IPS DF 19.7 (cell line): Measurements from ENCODE around the gene CREM.

ENCODE experiments used
- DNase-seq: peaks from one replicate; pipeline ENCODE4 v3.0.0-alpha.2; 2013; ENCODE audit warnings: low read depth, low spot score

The CREM gene

GRCh38 chr10:35219891-35220890 lies 93.5 kb downstream of the CREM start:
- no peak for DNase-seq

- DNase-seq = no peak
Observed at GRCh38 chr10:35223016-35223415, 96.4 kb downstream of the CREM start.

- DNase-seq = no peak
Observed at GRCh38 chr10:35224045-35224740, 97.5 kb downstream of the CREM start.

- no peak for DNase-seq
Observed at GRCh38 chr10:35225204-35225603, 98.6 kb downstream of the CREM start.

GRCh38 chr10:35226507-35226906 lies 99.9 kb downstream of the CREM start:
- no peak for DNase-seq

GRCh38 chr10:35228058-35228457 lies 101.4 kb downstream of the CREM start:
- no peak for DNase-seq

- no peak for DNase-seq
Observed at GRCh38 chr10:35231646-35232045, 105.0 kb downstream of the CREM start.

- no peak for DNase-seq
Observed at GRCh38 chr10:35232527-35232926, 105.9 kb downstream of the CREM start.

- DNase-seq = no peak
Observed at GRCh38 chr10:35234073-35234472, 107.4 kb downstream of the CREM start.

- DNase-seq = no peak
Observed at GRCh38 chr10:35236739-35237138, 110.1 kb downstream of the CREM start.

- no peak for DNase-seq
Observed at GRCh38 chr10:35237766-35238512, 111.3 kb downstream of the CREM start.

GRCh38 chr10:35244549-35244948 lies 117.9 kb downstream of the CREM start:
- no peak for DNase-seq

- no peak for DNase-seq
Observed at GRCh38 chr10:35246770-35247343, 120.2 kb downstream of the CREM start.

GRCh38 chr10:35251373-35252100 lies 124.9 kb downstream of the CREM start:
- DNase-seq = no peak

GRCh38 chr10:35257057-35257983 lies 130.7 kb downstream of the CREM start:
- DNase-seq = no peak

- no peak for DNase-seq
Observed at GRCh38 chr10:35259769-35260397, 133.2 kb downstream of the CREM start.

GRCh38 chr10:35262436-35262835 lies 135.8 kb downstream of the CREM start:
- DNase-seq = no peak
